Measurements from ENCODE around the gene DCLK1.

- TF ChIP-seq CTCF (IDR thresholded peaks at IDR 0.05) (no peak), EP300 (IDR thresholded peaks at IDR 0.05) (no peak), POLR2AphosphoS5 (IDR thresholded peaks at IDR 0.05) (no peak), POLR2A (IDR thresholded peaks at IDR 0.05) (no peak)
These were observed 15.9 kb downstream of the DCLK1 start for GRCh38 chr13:36115306-36115705.
